ENCODE data around the gene PALB2. TPM values are rescaled to one million over a fixed set of nuclear protein-coding genes. Genes with fewer than 3 reads are reported as not detected.

The PALB2 gene
- total and polyA plus RNA-seq, 10 of the 15 experiments (the other 5 are each of a cell fraction or from before 2014, with no cell fraction given) = 9.2 to 24.6 (median 17.6) TPM

DNA sequence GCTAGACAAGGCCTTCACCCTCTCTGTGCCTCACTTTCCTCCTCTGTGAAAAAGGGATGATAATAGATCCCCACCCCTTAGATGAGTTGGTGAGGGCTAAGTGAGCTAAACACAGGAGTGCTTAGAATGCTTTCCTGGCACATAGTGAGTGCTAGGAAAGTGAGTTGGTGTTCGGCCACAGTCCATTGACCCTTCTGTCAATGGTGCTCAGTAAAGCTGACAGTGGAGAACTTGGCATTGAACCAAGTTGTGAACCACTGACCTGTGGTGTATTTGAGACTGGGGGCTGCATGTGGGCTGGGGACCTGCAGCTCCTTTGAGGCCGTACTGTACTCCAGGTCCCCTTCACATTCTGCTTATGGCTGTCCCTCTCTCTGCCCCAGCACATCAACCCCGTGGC is 42.4 kb upstream of the PALB2 start:
- ATAC-seq (no peak), FAIRE-seq (no peak), DNase-seq (ENCODE audit: low read depth, low spot score) (no peak)
- H3K4me1 ChIP-seq (ENCODE audit: control insufficient read depth, insufficient read depth, low read length) = peaks cover 9% of the 10 kb centered on the region
- H4K20me1 ChIP-seq (ENCODE audit: control insufficient read depth, insufficient read depth) = no peaks in the 10 kb centered on the region
- BruUV-seq (replicated peaks) = no TSS peak
- no peak overlapping the region for H3K27ac ChIP-seq (ENCODE audit: control insufficient read depth, insufficient read depth)
- RAD21 ChIA-PET (ENCODE audit: unreplicated experiment) = no interaction called here
- H3K9me3 ChIP-seq (replicated peaks; ENCODE audit: control insufficient read depth, insufficient read depth, low read length) = no peaks in the 10 kb centered on the region
- in situ Hi-C loops (cut with MboI) (no loop called here), intact Hi-C loops (cut with micrococcal nuclease; ENCODE audit: unreplicated experiment) (no loop called here)
- H2AFZ ChIP-seq (ENCODE audit: control insufficient read depth, low read depth, low read length) = no peak overlapping the region
- TF ChIP-seq, protein P1, sequence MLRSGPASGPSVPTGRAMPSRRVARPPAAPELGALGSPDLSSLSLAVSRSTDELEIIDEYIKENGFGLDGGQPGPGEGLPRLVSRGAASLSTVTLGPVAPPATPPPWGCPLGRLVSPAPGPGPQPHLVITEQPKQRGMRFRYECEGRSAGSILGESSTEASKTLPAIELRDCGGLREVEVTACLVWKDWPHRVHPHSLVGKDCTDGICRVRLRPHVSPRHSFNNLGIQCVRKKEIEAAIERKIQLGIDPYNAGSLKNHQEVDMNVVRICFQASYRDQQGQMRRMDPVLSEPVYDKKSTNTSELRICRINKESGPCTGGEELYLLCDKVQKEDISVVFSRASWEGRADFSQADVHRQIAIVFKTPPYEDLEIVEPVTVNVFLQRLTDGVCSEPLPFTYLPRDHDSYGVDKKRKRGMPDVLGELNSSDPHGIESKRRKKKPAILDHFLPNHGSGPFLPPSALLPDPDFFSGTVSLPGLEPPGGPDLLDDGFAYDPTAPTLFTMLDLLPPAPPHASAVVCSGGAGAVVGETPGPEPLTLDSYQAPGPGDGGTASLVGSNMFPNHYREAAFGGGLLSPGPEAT (IDR thresholded peaks at IDR 0.05; ENCODE audit: low read depth) = no peak
- TF ChIP-seq, protein P2, sequence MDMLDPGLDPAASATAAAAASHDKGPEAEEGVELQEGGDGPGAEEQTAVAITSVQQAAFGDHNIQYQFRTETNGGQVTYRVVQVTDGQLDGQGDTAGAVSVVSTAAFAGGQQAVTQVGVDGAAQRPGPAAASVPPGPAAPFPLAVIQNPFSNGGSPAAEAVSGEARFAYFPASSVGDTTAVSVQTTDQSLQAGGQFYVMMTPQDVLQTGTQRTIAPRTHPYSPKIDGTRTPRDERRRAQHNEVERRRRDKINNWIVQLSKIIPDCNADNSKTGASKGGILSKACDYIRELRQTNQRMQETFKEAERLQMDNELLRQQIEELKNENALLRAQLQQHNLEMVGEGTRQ (IDR thresholded peaks at IDR 0.05; ENCODE audit: borderline replicate concordance, low read depth, low read length) = no peak
- TF ChIP-seq SIX5 (IDR thresholded peaks at IDR 0.05; ENCODE audit: low read depth, low read length, severe bottlenecking) (no peak), NFIC (IDR thresholded peaks at IDR 0.05; ENCODE audit: low read depth, low read length) (no peak), EED (IDR thresholded peaks at IDR 0.05; ENCODE audit: low read depth) (no peak), MYC (IDR thresholded peaks at IDR 0.05; ENCODE audit: insufficient read depth, insufficient read length, insufficient replicate concordance, low read length, severe bottlenecking) (no peak), EGR1 (IDR thresholded peaks at IDR 0.05; ENCODE audit: borderline replicate concordance in 1 of 2, low read depth in 2 of 2, low read length in 2 of 2) (no peak), TCF12 (IDR thresholded peaks at IDR 0.05; ENCODE audit: low read depth, low read length) (no peak), TBL1XR1 (IDR thresholded peaks at IDR 0.05; ENCODE audit: low read depth, low read length) (no peak), NR2C2 (IDR thresholded peaks at IDR 0.05; ENCODE audit: borderline replicate concordance, control insufficient read depth, insufficient read length, low read depth) (no peak), RCOR1 (conservative IDR thresholded peaks at IDR 0.05; ENCODE audit: low read depth, low read length) (no peak), CBFB (IDR thresholded peaks at IDR 0.05; ENCODE audit: low read depth) (no peak), MEF2A (IDR thresholded peaks at IDR 0.05; ENCODE audit: insufficient read depth, low read depth, low read length) (no peak), TCF7 (IDR thresholded peaks at IDR 0.05; ENCODE audit: borderline replicate concordance) (no peak)
- TF ChIP-seq, protein P3, sequence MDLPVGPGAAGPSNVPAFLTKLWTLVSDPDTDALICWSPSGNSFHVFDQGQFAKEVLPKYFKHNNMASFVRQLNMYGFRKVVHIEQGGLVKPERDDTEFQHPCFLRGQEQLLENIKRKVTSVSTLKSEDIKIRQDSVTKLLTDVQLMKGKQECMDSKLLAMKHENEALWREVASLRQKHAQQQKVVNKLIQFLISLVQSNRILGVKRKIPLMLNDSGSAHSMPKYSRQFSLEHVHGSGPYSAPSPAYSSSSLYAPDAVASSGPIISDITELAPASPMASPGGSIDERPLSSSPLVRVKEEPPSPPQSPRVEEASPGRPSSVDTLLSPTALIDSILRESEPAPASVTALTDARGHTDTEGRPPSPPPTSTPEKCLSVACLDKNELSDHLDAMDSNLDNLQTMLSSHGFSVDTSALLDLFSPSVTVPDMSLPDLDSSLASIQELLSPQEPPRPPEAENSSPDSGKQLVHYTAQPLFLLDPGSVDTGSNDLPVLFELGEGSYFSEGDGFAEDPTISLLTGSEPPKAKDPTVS (IDR thresholded peaks at IDR 0.05; ENCODE audit: low read depth, low read length) = no peak
- peaks cover 31 to 47% of the 10 kb centered on the region in 2 experiments for H3K36me3 ChIP-seq (ENCODE audit: control insufficient read depth in 2 of 2, insufficient read depth in 2 of 2, low read length in 1 of 2)
- peaks cover 41% of the 10 kb centered on the region for H3K79me2 ChIP-seq (ENCODE audit: control insufficient read depth, insufficient read depth, low read length)
- H3K9ac ChIP-seq (ENCODE audit: control insufficient read depth, insufficient read depth, low read length) = no peak overlapping the region
- no peaks in the 10 kb centered on the region for H3K27me3 ChIP-seq (replicated peaks in 1 of 2; ENCODE audit: control insufficient read depth in 2 of 2, insufficient read depth in 2 of 2, low read length in 1 of 2)
- CTCF ChIA-PET = interaction anchor here (1.0 kb wide), 1 partner anchor 87 kb away, joined by 4 read pairs; no protein-coding TSS in a partner anchor
- POLR2A ChIA-PET = interaction anchor here (0.6 kb wide), 1 partner anchor 323 kb away, joined by 3 read pairs; no protein-coding TSS in a partner anchor
- 89% methylated on average over 3 of the region's 3 CpGs for WGBS (ENCODE audit: insufficient coverage, insufficient replicate concordance, low lambda C conversion rate, missing lambda C conversion rate)
- no peak overlapping the region for H3K4me2 ChIP-seq (ENCODE audit: control insufficient read depth, insufficient read depth)
- no peak overlapping the region for H3K4me3 ChIP-seq
- SMC1A ChIA-PET (ENCODE audit: uncharacterized antibody, unreplicated experiment) = no interaction called here
